ENCODE measurements around the gene GSTA2. TPM values are rescaled to one million over a fixed set of nuclear protein-coding genes. Genes with fewer than 3 reads are reported as not detected.
"Not testable (repeated sequence)": the region's sequence is repeated elsewhere in the genome, so short reads cannot be mapped to it uniquely, and the experiment has no call there.

GSTA2 gene
- total RNA-seq, 1 experiment from 2014 or later, result not detected

DNA sequence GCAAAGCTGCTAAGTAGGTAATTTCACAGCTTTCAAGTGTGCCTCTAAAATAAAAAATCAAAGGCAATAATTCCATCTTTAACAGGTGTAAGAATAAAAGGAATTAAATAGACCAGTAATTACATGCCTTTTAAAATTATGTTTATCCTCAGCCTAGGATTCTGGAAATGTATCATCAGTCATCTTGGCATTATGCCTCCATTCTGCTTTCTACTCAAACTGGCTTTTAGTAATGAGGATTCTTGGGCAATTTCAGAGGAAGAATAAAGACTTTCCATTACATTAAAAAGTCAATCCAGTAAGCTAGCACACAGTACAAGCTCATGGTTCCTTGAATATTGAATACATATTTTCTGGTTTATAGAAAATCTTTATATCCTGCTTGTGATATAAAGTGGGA lies 44.7 kb downstream of the GSTA2 start:
- Histone ChIP-seq H3K27me3 (ENCODE audit: control insufficient read depth, insufficient read depth, low read length) (no peaks in the 10 kb centered on the region; the same call in 1 of the 2 replicates), H3K4me1 (ENCODE audit: control insufficient read depth, insufficient read depth, low read length) (no peaks in the 10 kb centered on the region), H3K27ac (ENCODE audit: low read length) (no peak overlapping the region), H3K36me3 (ENCODE audit: control insufficient read depth, insufficient read depth, low read length) (no peaks in the 10 kb centered on the region), H3K9me3 (ENCODE audit: control insufficient read depth, insufficient read depth, low read depth, low read length) (no peaks in the 10 kb centered on the region), H3K4me3 (ENCODE audit: low read depth in 2 of 2, low read length in 2 of 2) (no peak overlapping the region)
- TF ChIP-seq SIN3A (IDR thresholded peaks at IDR 0.05; ENCODE audit: borderline replicate concordance, insufficient read depth, low read depth, low read length), result no peak
- TF ChIP-seq, protein P1, sequence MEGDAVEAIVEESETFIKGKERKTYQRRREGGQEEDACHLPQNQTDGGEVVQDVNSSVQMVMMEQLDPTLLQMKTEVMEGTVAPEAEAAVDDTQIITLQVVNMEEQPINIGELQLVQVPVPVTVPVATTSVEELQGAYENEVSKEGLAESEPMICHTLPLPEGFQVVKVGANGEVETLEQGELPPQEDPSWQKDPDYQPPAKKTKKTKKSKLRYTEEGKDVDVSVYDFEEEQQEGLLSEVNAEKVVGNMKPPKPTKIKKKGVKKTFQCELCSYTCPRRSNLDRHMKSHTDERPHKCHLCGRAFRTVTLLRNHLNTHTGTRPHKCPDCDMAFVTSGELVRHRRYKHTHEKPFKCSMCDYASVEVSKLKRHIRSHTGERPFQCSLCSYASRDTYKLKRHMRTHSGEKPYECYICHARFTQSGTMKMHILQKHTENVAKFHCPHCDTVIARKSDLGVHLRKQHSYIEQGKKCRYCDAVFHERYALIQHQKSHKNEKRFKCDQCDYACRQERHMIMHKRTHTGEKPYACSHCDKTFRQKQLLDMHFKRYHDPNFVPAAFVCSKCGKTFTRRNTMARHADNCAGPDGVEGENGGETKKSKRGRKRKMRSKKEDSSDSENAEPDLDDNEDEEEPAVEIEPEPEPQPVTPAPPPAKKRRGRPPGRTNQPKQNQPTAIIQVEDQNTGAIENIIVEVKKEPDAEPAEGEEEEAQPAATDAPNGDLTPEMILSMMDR (IDR thresholded peaks at IDR 0.05), result no peak
- no peak for TF ChIP-seq REST (IDR thresholded peaks at IDR 0.05; ENCODE audit: insufficient read depth in 1 of 2, low read depth in 2 of 2, low read length in 1 of 2)
- TF ChIP-seq TCF7L2 (IDR thresholded peaks at IDR 0.05; ENCODE audit: low read depth, low read length), result no peak
- no peak for TF ChIP-seq POLR2AphosphoS5 (IDR thresholded peaks at IDR 0.05; ENCODE audit: low read depth, low read length)
- intact Hi-C loops (cut with micrococcal nuclease; ENCODE audit: unreplicated experiment), result no loop called here
- ATAC-seq (no peak), DNase-seq (ENCODE audit: low read depth, low spot score) (no peak)
- in situ Hi-C loops (cut with HindIII; ENCODE audit: low pct_unique_long_range_greater_than_20kb, low sequenced_read_pairs), result no loop called here
- ChIA-PET POLR2A (no interaction called here), CTCF (no interaction called here)
- no TSS peak for BruUV-seq (replicated peaks)

DNA sequence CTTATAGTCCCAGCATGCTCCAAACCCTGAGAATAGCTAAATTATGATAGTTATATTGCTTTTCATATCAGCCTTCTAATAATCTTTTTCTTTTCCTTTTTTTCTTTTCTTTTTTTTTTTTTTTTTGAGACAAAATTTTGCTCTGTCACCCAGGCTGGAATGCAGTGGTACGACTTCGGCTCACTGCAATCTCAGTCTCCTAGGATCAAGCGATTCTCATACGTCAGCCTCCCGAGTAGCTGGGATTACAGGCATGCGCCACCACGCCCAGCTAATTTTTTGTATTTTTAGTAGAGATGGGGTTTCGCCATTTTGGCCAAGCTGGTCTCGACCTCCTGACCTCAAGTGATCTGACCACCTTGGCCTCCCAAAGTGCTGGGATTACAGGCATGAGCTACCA lies 48.5 kb downstream of the GSTA2 start:
- intact Hi-C loops (cut with micrococcal nuclease; ENCODE audit: unreplicated experiment); DNase-seq (ENCODE audit: low read depth, low spot score); H3K27me3 ChIP-seq (ENCODE audit: control insufficient read depth, insufficient read depth, low read length); H3K27ac ChIP-seq (ENCODE audit: low read length); H3K4me3 ChIP-seq (ENCODE audit: low read depth in 2 of 2, low read length in 2 of 2); H3K4me1 ChIP-seq (ENCODE audit: control insufficient read depth, insufficient read depth, low read length); ATAC-seq; POLR2A ChIA-PET; H3K36me3 ChIP-seq (ENCODE audit: control insufficient read depth, insufficient read depth, low read length); H3K9me3 ChIP-seq (ENCODE audit: control insufficient read depth, insufficient read depth, low read depth, low read length); in situ Hi-C loops (cut with HindIII; ENCODE audit: low pct_unique_long_range_greater_than_20kb, low sequenced_read_pairs); BruUV-seq (replicated peaks): not testable (repeated sequence)
- CTCF ChIA-PET, result interaction anchor here (0.7 kb wide), 1 partner anchor 267 kb away, joined by 6 read pairs; no protein-coding TSS in a partner anchor

DNA sequence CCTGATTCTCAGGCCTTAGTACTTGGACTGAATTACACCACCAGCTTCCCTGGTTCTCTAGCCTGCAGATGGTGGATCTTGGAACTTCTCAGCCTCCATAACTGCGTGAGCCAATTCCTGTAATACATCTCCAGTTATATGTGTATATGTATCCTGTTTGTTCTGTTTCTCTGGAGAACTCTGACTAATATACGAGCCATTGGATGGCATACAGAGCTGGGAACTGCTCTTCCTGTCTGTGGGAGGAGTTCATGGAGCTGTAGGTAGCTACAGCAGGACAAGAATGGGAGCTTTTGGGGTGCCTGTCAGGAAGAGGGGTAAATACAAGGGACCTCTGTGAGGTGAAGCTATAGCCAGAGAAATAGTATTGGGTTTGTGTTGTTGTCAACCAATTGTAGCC lies 51.1 kb downstream of the GSTA2 start:
- H3K27ac ChIP-seq (ENCODE audit: low read length), result no peak overlapping the region
- ATAC-seq (no peak), DNase-seq (ENCODE audit: low read depth, low spot score) (no peak)
- ChIA-PET POLR2A (no interaction called here), CTCF (interaction anchor here (0.5 kb wide), 1 partner anchor 428 kb away, joined by 10 read pairs; no protein-coding TSS in a partner anchor)
- peaks cover 4% of the 10 kb centered on the region; the same call in 1 of the 2 replicates for H3K9me3 ChIP-seq (ENCODE audit: control insufficient read depth, insufficient read depth, low read depth, low read length)
- H3K4me1 ChIP-seq (ENCODE audit: control insufficient read depth, insufficient read depth, low read length), result no peaks in the 10 kb centered on the region
- no TSS peak for BruUV-seq (replicated peaks)
- TF ChIP-seq POLR2AphosphoS5 (IDR thresholded peaks at IDR 0.05; ENCODE audit: low read depth, low read length) (no peak), TCF7L2 (IDR thresholded peaks at IDR 0.05; ENCODE audit: low read depth, low read length) (no peak)
- TF ChIP-seq, protein P1 (IDR thresholded peaks at IDR 0.05), result no peak
- intact Hi-C loops (cut with micrococcal nuclease; ENCODE audit: unreplicated experiment), result no loop called here
- no peak overlapping the region for H3K4me3 ChIP-seq (ENCODE audit: low read depth in 2 of 2, low read length in 2 of 2)
- H3K27me3 ChIP-seq (ENCODE audit: control insufficient read depth, insufficient read depth, low read length), result no peaks in the 10 kb centered on the region
- no peaks in the 10 kb centered on the region for H3K36me3 ChIP-seq (ENCODE audit: control insufficient read depth, insufficient read depth, low read length)
- in situ Hi-C loops (cut with HindIII; ENCODE audit: low pct_unique_long_range_greater_than_20kb, low sequenced_read_pairs), result no loop called here
